ENCODE measurements around the gene POU3F1.

GRCh38 chr1:38062361-38063288, 16.0 kb upstream of the POU3F1 start:
- TF ChIP-seq, protein P1, sequence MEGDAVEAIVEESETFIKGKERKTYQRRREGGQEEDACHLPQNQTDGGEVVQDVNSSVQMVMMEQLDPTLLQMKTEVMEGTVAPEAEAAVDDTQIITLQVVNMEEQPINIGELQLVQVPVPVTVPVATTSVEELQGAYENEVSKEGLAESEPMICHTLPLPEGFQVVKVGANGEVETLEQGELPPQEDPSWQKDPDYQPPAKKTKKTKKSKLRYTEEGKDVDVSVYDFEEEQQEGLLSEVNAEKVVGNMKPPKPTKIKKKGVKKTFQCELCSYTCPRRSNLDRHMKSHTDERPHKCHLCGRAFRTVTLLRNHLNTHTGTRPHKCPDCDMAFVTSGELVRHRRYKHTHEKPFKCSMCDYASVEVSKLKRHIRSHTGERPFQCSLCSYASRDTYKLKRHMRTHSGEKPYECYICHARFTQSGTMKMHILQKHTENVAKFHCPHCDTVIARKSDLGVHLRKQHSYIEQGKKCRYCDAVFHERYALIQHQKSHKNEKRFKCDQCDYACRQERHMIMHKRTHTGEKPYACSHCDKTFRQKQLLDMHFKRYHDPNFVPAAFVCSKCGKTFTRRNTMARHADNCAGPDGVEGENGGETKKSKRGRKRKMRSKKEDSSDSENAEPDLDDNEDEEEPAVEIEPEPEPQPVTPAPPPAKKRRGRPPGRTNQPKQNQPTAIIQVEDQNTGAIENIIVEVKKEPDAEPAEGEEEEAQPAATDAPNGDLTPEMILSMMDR (IDR thresholded peaks at IDR 0.05; ENCODE audit: insufficient read depth, low read length) = no peak
- TF ChIP-seq POLR2AphosphoS5 (IDR thresholded peaks at IDR 0.05; ENCODE audit: low read depth) (no peak), GABPA (IDR thresholded peaks at IDR 0.05; ENCODE audit: low read depth) (no peak)
